ENCODE data around the gene KCNK4.

The KCNK4 gene

DNA sequence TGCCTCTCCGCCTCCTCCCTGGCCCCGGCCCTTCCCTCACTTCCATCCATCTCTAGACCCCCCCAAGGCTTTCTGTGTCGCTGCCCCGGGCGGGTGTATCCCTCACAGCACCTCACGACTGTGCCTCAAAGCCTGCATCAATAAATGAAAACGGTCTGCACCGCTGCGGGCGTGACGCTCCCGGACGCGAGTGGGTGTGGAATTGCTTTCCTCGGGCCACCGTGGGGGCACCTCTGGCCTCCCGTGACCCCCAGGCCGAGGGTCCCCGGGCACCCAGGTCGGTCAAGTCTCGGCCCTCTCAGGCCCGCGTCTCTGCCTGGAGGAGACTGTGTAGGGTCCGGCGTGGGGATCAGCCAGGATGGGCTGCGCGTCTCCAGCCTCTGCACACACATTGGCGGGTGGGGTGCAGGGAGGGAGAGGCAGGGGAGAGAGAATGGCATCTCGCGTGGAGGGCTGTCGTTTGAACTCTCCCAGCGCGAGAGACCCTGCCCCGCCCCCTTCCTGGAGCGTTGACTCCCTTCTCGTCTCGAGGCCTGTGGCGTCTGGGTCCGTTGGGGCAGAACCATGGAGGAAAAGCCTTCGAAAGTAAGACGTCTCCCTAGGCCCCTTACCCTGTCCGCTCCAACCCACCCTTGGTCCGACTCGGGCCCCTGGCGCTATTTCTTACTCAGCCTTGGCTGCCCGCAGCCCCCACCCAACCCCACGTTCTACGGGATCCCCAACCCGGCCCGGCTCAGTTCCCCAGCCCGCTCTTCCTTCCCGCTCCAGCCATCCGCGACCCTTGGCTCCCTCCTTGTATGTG is 8.9 kb downstream of the KCNK4 start, which contains the start of gene CATSPERZ:
Gene CATSPERZ, plus strand, starts transcription at position 512 of the 802 bp plus-strand sequence. Its CDS starts 53 bp downstream, at position 565.
- peak within 1 kb of the TSS; percentile 53 to 54 for H3K4me3 ChIP-seq (ENCODE audit: low read depth in 1 of 2, low read length in 1 of 2)
- H3K4me1 ChIP-seq (ENCODE audit: control insufficient read depth in 1 of 2, insufficient read depth in 1 of 2, low read depth in 1 of 2, low read length in 1 of 2): peaks cover 30 to 40% of the 10 kb centered on the region in 2 experiments
- H3K36me3 ChIP-seq: no peaks in the 10 kb centered on the region
- peak within 1 kb of the TSS; percentile 54 for H3K27ac ChIP-seq
- peaks cover 78% of the 10 kb centered on the region for H3K27me3 ChIP-seq
- TF ChIP-seq, protein P1, sequence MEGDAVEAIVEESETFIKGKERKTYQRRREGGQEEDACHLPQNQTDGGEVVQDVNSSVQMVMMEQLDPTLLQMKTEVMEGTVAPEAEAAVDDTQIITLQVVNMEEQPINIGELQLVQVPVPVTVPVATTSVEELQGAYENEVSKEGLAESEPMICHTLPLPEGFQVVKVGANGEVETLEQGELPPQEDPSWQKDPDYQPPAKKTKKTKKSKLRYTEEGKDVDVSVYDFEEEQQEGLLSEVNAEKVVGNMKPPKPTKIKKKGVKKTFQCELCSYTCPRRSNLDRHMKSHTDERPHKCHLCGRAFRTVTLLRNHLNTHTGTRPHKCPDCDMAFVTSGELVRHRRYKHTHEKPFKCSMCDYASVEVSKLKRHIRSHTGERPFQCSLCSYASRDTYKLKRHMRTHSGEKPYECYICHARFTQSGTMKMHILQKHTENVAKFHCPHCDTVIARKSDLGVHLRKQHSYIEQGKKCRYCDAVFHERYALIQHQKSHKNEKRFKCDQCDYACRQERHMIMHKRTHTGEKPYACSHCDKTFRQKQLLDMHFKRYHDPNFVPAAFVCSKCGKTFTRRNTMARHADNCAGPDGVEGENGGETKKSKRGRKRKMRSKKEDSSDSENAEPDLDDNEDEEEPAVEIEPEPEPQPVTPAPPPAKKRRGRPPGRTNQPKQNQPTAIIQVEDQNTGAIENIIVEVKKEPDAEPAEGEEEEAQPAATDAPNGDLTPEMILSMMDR (IDR thresholded peaks at IDR 0.05): no peak
- H3K9me3 ChIP-seq: no peaks in the 10 kb centered on the region

GRCh38 chr11:64303109-64304031 is 12.3 kb downstream of the KCNK4 start:
- Histone ChIP-seq H3K27me3 (peaks cover 44% of the 10 kb centered on the region), H3K4me1 (ENCODE audit: control insufficient read depth in 1 of 2, insufficient read depth in 1 of 2, low read depth in 1 of 2, low read length in 1 of 2) (peaks cover 46 to 58% of the 10 kb centered on the region in 2 experiments), H3K9me3 (no peaks in the 10 kb centered on the region)

GRCh38 chr11:64304032-64304315 is 12.9 kb downstream of the KCNK4 start:
- Histone ChIP-seq H3K4me3 (ENCODE audit: low read depth in 1 of 2, low read length in 1 of 2) (peak overlapping the region; percentile 72 to 77), H3K4me1 (ENCODE audit: control insufficient read depth in 1 of 2, insufficient read depth in 1 of 2, low read depth in 1 of 2, low read length in 1 of 2) (peaks cover 46 to 57% of the 10 kb centered on the region in 2 experiments)

More at GRCh38 chr11:64303109-64304031, 12.3 kb downstream of the KCNK4 start:
- TF ChIP-seq, protein P1 (IDR thresholded peaks at IDR 0.05): no peak
- peak overlapping the region; percentile 99 for H3K27ac ChIP-seq
- peak overlapping the region in 1 of 2 experiments; percentile 72 for H3K4me3 ChIP-seq (ENCODE audit: low read depth in 1 of 2, low read length in 1 of 2)
- H3K36me3 ChIP-seq: peaks cover 13% of the 10 kb centered on the region

GRCh38 chr11:64304316-64305072 is 13.4 kb downstream of the KCNK4 start:
- Histone ChIP-seq H3K27me3 (peaks cover 33% of the 10 kb centered on the region), H3K27ac (peak overlapping the region; percentile 99), H3K36me3 (peaks cover 13% of the 10 kb centered on the region), H3K4me1 (ENCODE audit: control insufficient read depth in 1 of 2, insufficient read depth in 1 of 2, low read depth in 1 of 2, low read length in 1 of 2) (peaks cover 45 to 52% of the 10 kb centered on the region in 2 experiments), H3K4me3 (ENCODE audit: low read depth in 1 of 2, low read length in 1 of 2) (peak overlapping the region; percentile 72 to 77), H3K9me3 (no peaks in the 10 kb centered on the region)
- TF ChIP-seq, protein P1 (IDR thresholded peaks at IDR 0.05): peak; percentile 78

More at GRCh38 chr11:64304032-64304315, 12.9 kb downstream of the KCNK4 start:
- TF ChIP-seq, protein P1 (IDR thresholded peaks at IDR 0.05): no peak
- Histone ChIP-seq H3K36me3 (peaks cover 13% of the 10 kb centered on the region), H3K27ac (peak overlapping the region; percentile 99), H3K9me3 (no peaks in the 10 kb centered on the region), H3K27me3 (peaks cover 38% of the 10 kb centered on the region)
